HPDE6-E6E7 (cell line): ENCODE results near the gene NEDD8.

Source experiments
- DNase-seq: peaks from one replicate; pipeline ENCODE4 v3.0.0; 2011; ENCODE audit warnings: missing footprints; ENCODE audit errors: extremely low spot score

Gene NEDD8

GRCh38 chr14:24263848-24264247 is 31.7 kb upstream of the NEDD8 start:
- peak; percentile 41 for DNase-seq

- DNase-seq = no peak
Observed at GRCh38 chr14:24262821-24263733, 30.9 kb upstream of the NEDD8 start, which contains the start of gene TGM1. Gene TGM1, minus strand, starts transcription at chr14:24263177. Its CDS starts 825 bp downstream, at chr14:24262352.

DNA sequence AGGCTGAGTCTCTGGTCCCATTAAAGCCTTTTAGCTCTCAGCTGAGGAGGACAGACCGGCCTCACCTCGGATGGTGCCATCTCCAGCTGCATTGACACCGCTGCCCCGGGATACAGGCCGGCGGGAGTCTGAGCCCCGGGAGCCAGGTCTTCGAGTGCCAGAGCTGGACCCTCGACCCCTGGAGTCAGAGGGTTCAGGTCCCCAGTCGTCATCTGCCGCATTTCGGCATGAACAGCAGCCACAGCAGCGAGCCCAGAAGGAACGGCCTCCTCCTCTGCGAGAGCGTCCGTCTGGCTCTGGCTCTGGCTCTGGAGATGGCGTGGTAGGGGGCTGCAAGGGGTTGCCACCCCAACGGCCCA is 29.8 kb upstream of the NEDD8 start:
- no peak for DNase-seq

GRCh38 chr14:24261256-24261968 is 29.2 kb upstream of the NEDD8 start:
- DNase-seq = no peak

DNA sequence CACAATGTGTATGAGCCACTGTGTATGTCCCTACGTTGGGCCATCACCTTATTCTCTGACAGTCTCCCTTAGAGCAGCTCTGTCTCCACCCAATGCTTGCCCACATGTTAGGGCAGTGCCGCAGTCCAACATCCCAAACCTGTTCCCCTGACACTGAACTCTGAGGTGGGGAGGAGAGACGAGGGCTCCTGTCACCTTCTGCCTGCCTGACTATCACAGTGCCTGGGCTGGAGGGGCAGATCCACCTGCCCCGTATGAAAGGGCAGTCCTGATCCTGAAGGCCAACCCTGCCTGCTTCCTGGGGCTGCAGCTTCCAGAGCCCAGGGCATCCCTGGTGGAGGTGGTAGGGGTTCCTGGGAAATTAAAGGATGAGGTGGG is 28.6 kb upstream of the NEDD8 start:
- DNase-seq = no peak

GRCh38 chr14:24260026-24260779 is 28.0 kb upstream of the NEDD8 start:
- DNase-seq = no peak

- no peak for DNase-seq
Observed at GRCh38 chr14:24259282-24260025, 27.3 kb upstream of the NEDD8 start.

DNA sequence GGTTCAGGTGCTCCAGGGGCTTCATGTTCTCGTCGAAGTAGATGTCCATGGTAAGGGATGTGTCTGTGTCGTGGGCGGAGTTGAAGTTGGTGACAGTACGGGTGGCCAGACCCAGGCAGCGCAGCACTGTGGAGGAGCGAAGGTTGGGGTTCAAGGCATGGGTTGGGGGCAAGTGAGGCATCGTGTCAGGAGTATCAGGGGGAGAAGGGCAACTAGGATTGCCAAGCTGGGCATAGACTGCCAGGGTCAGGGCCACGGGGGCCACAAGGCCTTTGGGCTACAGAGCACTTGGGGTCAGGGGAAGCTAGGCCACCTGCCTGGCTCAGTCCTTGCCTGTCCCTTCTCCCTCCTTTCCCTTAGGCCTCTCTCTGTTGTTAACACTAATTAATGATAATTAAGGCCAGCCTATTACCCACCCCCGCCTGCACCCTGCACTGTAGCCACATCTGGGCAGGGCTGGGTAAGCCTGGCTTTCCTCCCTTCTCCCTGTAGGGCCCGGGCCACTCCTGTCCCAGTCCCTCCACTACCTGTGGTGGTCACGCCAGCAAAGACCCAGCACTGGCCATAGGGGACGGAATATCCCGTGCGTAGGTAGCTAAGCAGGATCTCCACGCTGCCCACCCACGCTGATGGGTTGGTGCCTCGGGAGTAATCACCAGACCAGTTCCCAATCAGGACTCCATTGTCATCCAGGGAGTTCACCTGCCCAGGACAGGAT is 26.5 kb upstream of the NEDD8 start:
- no peak for DNase-seq

DNA sequence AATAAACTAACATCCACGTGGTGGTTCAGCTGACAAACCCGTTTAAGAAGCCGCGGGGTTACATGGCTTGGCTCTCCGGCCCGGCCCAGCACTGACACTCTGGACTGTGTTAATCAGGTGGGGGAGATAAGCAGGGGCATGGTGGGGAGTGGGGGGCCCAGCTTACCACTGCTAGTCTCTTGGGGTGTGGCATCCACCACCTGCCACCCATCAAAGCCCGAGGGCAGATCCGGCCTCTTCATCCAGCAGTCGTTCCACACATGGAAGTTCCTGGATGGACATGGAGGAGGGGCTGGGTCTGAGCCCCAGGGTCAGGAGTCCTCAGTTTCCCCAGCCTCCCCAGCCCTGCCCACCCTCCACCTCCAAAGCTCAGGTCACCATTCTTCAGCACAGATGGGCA is 26.0 kb upstream of the NEDD8 start:
- DNase-seq = no peak

DNA sequence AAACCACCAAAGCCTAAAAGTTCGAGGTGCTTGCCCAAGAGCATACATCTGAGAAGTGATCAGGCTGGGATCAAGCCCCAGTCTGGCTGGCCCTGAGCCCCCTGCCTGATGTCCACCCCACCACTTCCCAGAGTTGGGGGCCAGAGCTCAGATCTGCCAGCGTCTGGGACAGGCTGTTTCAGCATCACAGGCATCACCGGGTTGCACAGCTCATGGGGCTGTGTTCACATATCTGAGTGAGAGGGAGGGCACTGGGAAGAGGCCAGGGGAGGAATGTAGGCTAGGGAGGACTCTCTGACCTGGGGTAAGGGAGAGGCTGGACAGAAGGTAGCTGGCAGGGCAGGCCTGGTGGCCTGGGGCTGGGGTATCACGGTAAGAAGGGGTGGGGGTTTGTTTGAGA is 24.8 kb upstream of the NEDD8 start:
- no peak for DNase-seq

DNA sequence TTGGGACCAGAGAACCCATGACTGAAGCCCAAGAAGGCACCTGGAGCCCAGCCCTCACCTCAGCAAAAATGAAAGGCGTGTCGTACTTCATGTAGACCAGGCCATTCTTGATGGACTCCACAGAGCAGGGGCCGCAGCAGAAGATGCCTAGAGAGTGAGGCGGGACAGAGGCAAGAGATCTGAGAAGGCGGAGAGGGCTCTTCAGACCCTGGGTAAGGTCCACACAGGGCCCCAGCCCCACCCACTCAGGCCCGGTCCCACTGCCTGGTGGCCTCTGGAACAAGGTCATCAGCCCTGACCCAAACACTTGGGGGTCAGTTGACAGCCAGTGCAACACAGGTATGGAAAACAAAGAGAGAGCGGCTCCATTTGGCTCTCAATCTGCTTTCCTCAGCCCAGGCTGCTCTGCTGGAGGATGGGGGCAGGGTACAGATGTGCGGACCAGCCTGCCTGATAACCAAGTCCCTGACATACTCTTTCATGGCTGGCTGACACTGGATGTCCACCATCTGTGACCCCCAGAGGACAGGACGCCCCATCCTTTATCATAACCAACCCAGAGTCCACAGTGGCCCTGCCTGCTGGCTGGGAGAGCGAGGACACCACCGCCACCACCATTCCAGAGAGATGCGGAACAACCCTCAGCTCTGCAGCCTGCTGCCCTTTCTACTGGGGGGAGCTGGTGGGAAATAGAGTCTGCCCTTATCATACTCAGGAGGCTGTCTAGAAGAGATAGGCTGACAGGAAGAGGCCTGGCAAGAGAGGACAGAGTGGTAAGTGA is 24.0 kb upstream of the NEDD8 start:
- DNase-seq = no peak

GRCh38 chr14:24255438-24255837 is 23.3 kb upstream of the NEDD8 start:
- DNase-seq = no peak

GRCh38 chr14:24254630-24255392 is 22.6 kb upstream of the NEDD8 start:
- no peak for DNase-seq

DNA sequence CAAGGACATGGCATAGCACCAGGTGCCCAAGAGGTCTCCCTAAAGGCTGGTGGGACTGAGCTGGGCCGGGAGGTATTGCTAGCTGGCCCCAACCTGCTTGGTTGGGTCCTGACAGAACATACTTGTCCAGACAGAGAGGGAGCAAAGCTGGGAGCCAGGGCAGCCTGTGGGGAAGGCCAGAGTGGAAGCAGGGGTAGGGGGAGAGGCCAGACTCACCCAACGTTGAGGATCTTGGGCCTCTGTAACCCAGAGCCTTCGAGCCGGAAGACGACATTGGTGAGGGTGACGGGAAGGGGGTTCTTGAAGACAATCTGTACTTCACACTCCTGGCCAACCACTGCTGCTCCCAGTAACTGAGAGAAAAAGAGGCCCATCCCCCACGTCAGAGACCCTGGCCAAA is 21.8 kb upstream of the NEDD8 start:
- no peak for DNase-seq

DNA sequence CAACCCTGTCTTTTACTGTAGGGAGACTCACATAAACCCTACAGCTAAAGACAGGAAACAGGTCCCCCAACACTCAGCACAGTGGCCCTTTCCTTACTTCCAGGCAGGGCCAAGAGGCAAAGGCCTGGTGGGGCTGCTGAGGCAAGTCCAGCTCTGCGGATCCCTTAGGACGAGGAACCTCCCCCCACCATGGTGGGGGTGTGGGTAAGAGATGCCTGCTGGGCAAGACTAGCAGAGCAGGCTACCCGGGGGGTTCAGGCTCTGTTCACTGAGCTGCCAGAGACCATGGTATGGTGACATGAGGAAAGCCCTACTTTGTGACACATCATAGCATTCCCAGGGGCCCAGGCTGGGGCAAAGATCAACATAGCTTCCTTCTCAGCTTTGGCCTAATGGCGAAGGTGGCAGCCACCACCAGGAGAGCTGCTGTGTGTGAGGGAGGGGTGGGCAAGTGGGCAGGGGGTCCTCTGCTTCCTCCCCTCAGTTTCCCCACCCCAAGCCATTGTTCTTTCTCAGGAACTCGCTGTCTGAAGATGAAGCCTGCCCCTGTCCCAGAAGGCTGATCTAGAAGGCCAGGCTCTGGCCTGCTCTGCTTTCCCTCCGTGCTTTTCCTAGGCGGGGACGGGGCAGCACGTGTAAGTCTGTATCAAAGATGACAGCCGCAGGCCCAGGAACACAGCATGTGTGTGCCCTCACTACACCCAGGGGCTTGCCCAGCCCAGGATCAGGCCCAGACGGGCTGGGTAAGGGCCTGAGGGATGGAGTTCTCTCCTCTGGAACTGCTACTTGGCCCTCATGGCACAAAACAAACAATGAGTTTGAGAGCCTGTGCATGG is 20.3 kb upstream of the NEDD8 start:
- DNase-seq = no peak

- DNase-seq = no peak
Observed at GRCh38 chr14:24251880-24252288, 19.7 kb upstream of the NEDD8 start.

GRCh38 chr14:24250354-24250753 is 18.2 kb upstream of the NEDD8 start:
- DNase-seq = no peak

DNA sequence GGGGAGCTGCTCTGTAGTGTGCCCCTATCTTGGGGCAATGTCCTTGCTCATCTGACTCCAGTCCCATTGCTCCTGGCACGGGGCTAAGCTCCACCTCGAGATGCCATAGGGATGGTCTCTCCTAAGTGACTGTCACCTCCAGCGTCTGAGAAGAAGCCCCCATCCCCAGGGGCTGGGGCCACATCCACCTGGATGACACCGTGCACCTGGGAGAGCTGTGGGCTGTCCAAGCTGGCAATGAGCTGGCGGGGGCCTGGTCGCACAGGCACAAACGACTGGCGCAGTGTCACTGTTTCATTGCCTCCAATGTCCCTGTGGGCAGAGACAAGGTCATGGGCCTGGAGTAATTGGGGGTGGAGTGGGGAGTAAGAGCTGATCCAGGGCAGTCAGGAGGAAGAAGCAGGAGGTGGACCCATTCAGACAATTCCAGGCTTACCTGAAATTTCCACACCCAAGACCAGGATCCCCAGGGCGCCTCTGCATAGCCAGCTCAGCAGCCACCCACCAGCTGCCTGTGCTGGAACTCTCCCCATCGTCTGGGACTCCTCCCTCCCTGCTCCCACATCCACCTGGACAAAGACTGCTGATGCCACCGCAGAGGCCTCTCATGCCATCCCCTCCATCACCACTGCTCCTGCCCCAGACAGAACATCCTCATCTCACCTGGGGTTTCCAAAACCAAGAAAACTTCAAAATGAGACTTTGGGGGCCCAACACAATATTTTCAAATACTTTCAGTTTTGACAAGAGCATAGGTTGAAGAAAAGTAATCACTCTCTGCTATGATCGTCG is 17.3 kb upstream of the NEDD8 start:
- DNase-seq = no peak
